Erythroblast (primary cell): ENCODE measurements around the gene GSTT4.

Experiments used
- GATA1 ChIP-seq: IDR thresholded peaks from 2 replicates; pipeline ENCODE4 v1.6.1; 2011; ENCODE audit warnings: low read depth, mild to moderate bottlenecking, control low read depth, low read length, moderate library complexity
- POLR2A ChIP-seq: IDR thresholded peaks from 2 replicates; pipeline ENCODE4 v1.6.1; 2011; ENCODE audit warnings: mild to moderate bottlenecking, low read length

DNA sequence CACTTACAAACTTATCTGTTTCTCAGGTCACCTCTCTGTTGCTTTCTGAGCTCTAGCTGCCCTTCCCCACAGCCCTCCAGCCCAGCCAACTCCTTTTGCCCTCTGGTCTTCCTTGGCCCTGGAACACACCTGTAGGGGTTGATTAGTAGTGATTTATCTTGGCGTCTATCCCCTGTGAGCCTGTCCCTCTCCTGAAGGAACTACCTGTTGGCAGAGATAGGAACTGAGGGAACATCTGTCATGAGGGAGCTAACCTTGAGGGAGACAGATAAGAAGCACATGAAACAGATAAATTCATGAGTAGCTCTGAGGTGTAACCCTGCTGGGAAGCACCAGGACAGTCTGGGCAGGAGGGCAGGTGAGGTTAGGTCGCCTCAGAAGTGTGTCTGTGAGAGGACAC is 44.7 kb upstream of the GSTT4 start:
- TF ChIP-seq POLR2A (no peak), GATA1 (no peak)
